ENCODE results near the gene CEP72.

GRCh38 chr5:583645-584044 is 28.5 kb upstream of the CEP72 start:
- TF ChIP-seq CTCF (IDR thresholded peaks at IDR 0.05) = no peak
- no peak for TF ChIP-seq POLR2A (IDR thresholded peaks at IDR 0.05)
